K562 (cell line): Measurements from ENCODE around the gene TNF. TPM values are rescaled to one million over a fixed set of nuclear protein-coding genes. Genes with fewer than 3 reads are reported as not detected.

Source experiments
- BRF1 ChIP-seq: IDR thresholded peaks from 3 replicates; pipeline ENCODE4 v1.6.1; 2011; ENCODE audit warnings: borderline replicate concordance, mild to moderate bottlenecking; ENCODE audit not compliant: insufficient read length; ENCODE audit errors: extremely low read depth
- FOXP1 ChIP-seq: sonication (generic); formaldehyde crosslinking; IDR thresholded peaks from 2 replicates; pipeline ENCODE4 v1.8.0; 2022; ENCODE audit warnings: mild to moderate bottlenecking, missing genetic modification reagents
- HDAC8 ChIP-seq: fragments of 450-650 bp; IDR thresholded peaks from 2 replicates; pipeline ENCODE4 v1.6.1; 2016; ENCODE audit warnings: mild to moderate bottlenecking, missing genetic modification characterization, moderate library complexity, missing compliant biosample characterization
- HMBOX1 ChIP-seq: sonication (generic); IDR thresholded peaks from 2 replicates; pipeline ENCODE4 v1.6.1; 2016
- KAT8 ChIP-seq: fragments of 450-650 bp; IDR thresholded peaks from 2 replicates; pipeline ENCODE4 v1.6.1; 2016; ENCODE audit warnings: low read depth, mild to moderate bottlenecking
- MIER1 ChIP-seq: fragments of 450-650 bp; IDR thresholded peaks from 2 replicates; pipeline ENCODE4 v1.6.1; 2016; ENCODE audit warnings: antibody characterized with exemption, mild to moderate bottlenecking, low read depth
- NBN ChIP-seq: fragments of 450-650 bp; IDR thresholded peaks from 2 replicates; pipeline ENCODE4 v1.6.1; 2016; ENCODE audit warnings: low read depth, mild to moderate bottlenecking
- PYGO2 ChIP-seq: fragments of 450-650 bp; IDR thresholded peaks from 2 replicates; pipeline ENCODE4 v1.6.1; 2016; ENCODE audit warnings: mild to moderate bottlenecking, missing genetic modification characterization, moderate library complexity, missing compliant biosample characterization
- ZBTB1 ChIP-seq: sonication (generic); formaldehyde crosslinking; IDR thresholded peaks from 2 replicates; pipeline ENCODE4 v1.8.1; 2023; ENCODE audit warnings: missing genetic modification reagents, low read depth, mild to moderate bottlenecking, borderline replicate concordance
- ZBTB7A ChIP-seq: IDR thresholded peaks from 2 replicates; pipeline ENCODE4 v1.6.1; 2011; ENCODE audit warnings: low read depth, mild to moderate bottlenecking, low read length, moderate library complexity, borderline replicate concordance; ENCODE audit not compliant: control insufficient read depth
- ZNF274 ChIP-seq: IDR thresholded peaks from 2 replicates; pipeline ENCODE4 v1.6.1; 2011; ENCODE audit warnings: low read depth, mild to moderate bottlenecking, low read length, moderate library complexity, borderline replicate concordance
- ZNF766 ChIP-seq: fragments of 200-800 bp; sonication (Bioruptor generic); conservative IDR thresholded peaks from 2 replicates; pipeline ENCODE4 v1.6.1; 2016; ENCODE audit warnings: missing genetic modification characterization, missing compliant biosample characterization
- ZNF780A ChIP-seq: fragments of 250-450 bp; sonication (Bioruptor Pico); IDR thresholded peaks from 2 replicates; pipeline ENCODE4 v1.5.0; 2021; ENCODE audit warnings: mild to moderate bottlenecking
- ZNF79 ChIP-seq: fragments of 250-450 bp; sonication (Bioruptor Pico); IDR thresholded peaks from 2 replicates; pipeline ENCODE4 v1.4.0; 2020; ENCODE audit warnings: low read depth, mild to moderate bottlenecking, moderate library complexity
- polyA plus RNA-seq, 8 experiments: library from polyadenylated mRNA; depleted of rRNA in 4 of 8; stranded (reverse) in 5 of 8; unstranded in 3 of 8; fragments of >200 nt; fragmentation: Nextera tagmentation in 2 of 8; fragmentation: Illumina TruSeq in 1 of 8; extraction: Ambion mirVana in 2 of 8; extraction: Trizol in 1 of 8; gene quantifications; 2 replicates each; pipeline versions ENCODE4 v1.2.1 to v1.2.3, GENCODE V29; 2011 to 2014; ENCODE audit warnings: inconsistent platforms in 1 of 8, missing spikeins in 1 of 8
- total RNA-seq, 7 experiments: library from RNA; depleted of rRNA in 6 of 7; stranded (reverse); fragments of >200 nt in 6 of 7; fragmentation: Illumina TruSeq in 2 of 7; extraction: Trizol in 2 of 7; gene quantifications; 2 replicates each; pipeline versions ENCODE4 v1.2.1 to v1.2.3, GENCODE V29; 2011 to 2021; ENCODE audit warnings: low replicate concordance in 1 of 7
- TF ChIP-seq, protein P1 (sequence below): sonication (generic); formaldehyde crosslinking; IDR thresholded peaks from 2 replicates; pipeline ENCODE4 v1.8.0; 2022; ENCODE audit warnings: mild to moderate bottlenecking, missing genetic modification reagents
- TF ChIP-seq, protein P2 (sequence below): fragments of 250-450 bp; sonication (Bioruptor Pico); IDR thresholded peaks from 2 replicates; pipeline ENCODE4 v1.9.0; 2021; ENCODE audit warnings: mild to moderate bottlenecking
- TF ChIP-seq, protein P3 (sequence below), 2 experiments: fragments of 450-650 bp; IDR thresholded peaks; 2 replicates each; pipeline ENCODE4 v1.6.1; 2016; ENCODE audit warnings: mild to moderate bottlenecking in 2 of 2, borderline replicate concordance in 1 of 2, low read depth in 1 of 2, moderate library complexity in 1 of 2

The TNF gene
- total and polyA plus RNA-seq, 9 of the 15 experiments (the other 6 are each of a cell fraction or from before 2014, with no cell fraction given) = 0.08 to 0.40 TPM; not detected in 7

GRCh38 chr6:31621320-31621939, 46.1 kb downstream of the TNF start (continued):
- no peak for TF ChIP-seq HMBOX1
- TF ChIP-seq ZBTB1 = no peak
- no peak for TF ChIP-seq ZNF274
- TF ChIP-seq KAT8 = no peak
- TF ChIP-seq, protein P1, sequence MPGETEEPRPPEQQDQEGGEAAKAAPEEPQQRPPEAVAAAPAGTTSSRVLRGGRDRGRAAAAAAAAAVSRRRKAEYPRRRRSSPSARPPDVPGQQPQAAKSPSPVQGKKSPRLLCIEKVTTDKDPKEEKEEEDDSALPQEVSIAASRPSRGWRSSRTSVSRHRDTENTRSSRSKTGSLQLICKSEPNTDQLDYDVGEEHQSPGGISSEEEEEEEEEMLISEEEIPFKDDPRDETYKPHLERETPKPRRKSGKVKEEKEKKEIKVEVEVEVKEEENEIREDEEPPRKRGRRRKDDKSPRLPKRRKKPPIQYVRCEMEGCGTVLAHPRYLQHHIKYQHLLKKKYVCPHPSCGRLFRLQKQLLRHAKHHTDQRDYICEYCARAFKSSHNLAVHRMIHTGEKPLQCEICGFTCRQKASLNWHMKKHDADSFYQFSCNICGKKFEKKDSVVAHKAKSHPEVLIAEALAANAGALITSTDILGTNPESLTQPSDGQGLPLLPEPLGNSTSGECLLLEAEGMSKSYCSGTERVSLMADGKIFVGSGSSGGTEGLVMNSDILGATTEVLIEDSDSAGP (CRISPR knock-in tag) = no peak; the same call in 1 of the 2 replicates
- TF ChIP-seq MIER1 = peak; percentile 72; the same call in 1 of the 2 replicates
- TF ChIP-seq, protein P2, sequence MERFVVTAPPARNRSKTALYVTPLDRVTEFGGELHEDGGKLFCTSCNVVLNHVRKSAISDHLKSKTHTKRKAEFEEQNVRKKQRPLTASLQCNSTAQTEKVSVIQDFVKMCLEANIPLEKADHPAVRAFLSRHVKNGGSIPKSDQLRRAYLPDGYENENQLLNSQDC = no peak
- TF ChIP-seq ZNF766 (CRISPR knock-in tag) = no peak
- no peak for TF ChIP-seq ZNF79 (CRISPR knock-in tag)
- peak; percentile 65; the same call in 1 of the 2 replicates for TF ChIP-seq NBN
- no peak for TF ChIP-seq ZBTB7A
- TF ChIP-seq ZNF780A (CRISPR knock-in tag) = no peak
- TF ChIP-seq, protein P3, sequence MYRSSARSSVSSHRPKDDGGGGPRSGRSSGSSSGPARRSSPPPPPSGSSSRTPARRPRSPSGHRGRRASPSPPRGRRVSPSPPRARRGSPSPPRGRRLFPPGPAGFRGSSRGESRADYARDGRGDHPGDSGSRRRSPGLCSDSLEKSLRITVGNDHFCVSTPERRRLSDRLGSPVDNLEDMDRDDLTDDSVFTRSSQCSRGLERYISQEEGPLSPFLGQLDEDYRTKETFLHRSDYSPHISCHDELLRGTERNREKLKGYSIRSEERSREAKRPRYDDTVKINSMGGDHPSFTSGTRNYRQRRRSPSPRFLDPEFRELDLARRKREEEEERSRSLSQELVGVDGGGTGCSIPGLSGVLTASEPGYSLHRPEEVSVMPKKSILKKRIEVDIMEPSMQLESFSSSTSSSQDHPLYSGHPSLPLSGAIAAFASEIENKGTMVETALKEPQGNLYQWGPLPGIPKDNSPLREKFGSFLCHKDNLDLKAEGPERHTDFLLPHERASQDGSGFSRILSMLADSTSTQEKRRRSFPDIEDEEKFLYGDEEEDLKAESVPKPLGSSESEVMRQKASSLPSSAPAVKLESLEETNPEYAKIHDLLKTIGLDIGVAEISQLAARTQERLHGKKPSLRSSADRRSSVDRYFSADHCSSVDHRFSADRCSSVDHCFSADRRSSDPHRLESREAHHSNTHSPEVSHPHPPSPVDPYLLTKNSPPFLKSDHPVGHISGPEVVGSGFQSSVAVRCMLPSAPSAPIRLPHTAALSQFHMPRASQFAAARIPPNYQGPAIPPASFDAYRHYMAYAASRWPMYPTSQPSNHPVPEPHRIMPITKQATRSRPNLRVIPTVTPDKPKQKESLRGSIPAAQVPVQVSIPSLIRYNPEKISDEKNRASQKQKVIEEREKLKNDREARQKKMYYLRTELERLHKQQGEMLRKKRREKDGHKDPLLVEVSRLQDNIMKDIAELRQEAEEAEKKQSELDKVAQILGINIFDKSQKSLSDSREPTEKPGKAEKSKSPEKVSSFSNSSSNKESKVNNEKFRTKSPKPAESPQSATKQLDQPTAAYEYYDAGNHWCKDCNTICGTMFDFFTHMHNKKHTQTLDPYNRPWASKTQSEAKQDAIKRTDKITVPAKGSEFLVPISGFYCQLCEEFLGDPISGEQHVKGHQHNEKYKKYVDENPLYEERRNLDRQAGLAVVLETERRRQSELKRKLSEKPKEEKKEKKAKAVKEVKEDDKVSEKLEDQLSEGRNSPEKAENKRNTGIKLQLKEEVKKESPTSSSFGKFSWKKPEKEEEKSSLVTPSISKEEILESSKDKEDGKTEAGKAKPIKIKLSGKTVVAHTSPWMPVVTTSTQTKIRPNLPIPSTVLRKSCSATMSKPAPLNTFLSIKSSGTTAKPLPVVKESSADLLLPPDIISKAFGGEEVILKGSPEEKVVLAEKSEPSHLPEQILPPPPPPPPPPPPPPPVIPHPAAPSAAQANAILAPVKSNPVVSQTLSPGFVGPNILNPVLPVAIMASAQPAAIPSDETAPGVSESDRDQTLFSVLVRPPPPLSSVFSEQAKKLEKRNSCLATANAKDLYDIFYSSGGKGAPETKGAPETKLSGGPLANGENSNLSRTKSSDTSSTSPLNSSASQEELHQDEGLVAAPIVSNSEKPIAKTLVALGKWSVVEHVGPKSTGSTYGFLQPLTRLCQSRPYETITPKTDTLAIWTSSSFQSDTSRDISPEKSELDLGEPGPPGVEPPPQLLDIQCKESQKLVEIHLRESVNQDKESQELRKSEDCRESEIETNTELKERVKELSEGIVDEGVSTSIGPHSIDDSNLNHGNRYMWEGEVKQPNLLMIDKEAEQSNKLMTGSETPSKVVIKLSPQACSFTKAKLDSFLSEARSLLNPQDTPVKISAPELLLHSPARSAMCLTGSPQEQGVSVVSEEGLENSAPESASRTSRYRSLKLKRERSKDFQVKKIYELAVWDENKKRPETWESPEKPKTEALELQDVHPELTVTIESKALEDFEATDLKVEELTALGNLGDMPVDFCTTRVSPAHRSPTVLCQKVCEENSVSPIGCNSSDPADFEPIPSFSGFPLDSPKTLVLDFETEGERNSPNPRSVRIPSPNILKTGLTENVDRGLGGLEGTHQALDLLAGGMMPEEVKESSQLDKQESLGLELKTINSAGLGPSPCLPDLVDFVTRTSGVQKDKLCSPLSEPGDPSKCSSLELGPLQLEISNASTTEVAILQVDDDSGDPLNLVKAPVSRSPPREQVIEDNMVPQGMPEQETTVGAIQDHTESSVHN (IDR thresholded peaks at IDR 0.05; ENCODE audit: borderline replicate concordance in 1 of 2, low read depth in 1 of 2) = 0 out of 4 replicates have a peak, but pooled peaks of 1 of the 2 experiments have one; percentile 52
- TF ChIP-seq FOXP1 (CRISPR knock-in tag) = no peak
- TF ChIP-seq HDAC8 (tag) = no peak
- no peak for TF ChIP-seq PYGO2 (tag)
- TF ChIP-seq BRF1 = no peak
